ENCODE measurements around the gene AAMP. TPM values are rescaled to one million over a fixed set of nuclear protein-coding genes. Genes with fewer than 3 reads are reported as not detected.

The AAMP gene
- polyA plus RNA-seq, 1 donor from 2014 or later = 249 TPM

DNA sequence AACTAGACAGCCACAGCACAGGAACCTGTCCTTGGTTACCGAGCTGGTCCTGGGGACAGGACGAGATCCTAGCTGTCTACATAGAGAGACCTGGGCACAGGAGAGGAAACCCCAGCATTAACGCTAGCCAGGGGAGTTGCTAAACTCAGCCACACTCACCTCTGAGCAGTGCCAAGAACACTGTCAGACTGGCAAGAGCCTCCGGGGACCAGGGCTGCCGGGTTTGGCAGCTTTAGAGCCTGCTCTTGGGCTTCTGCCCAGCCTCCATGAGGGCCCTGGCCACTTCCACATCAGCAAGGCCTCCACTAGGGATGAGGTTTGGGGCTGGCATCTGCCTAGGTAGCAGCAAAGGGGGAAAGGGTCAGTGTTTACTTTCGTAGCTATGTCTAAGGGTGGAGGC lies 15.7 kb upstream of the AAMP start:
- Histone ChIP-seq H3K9me3 (ENCODE audit: low read length) (no peaks in the 10 kb centered on the region), H3K79me2 (replicated peaks; ENCODE audit: insufficient read depth, low read length) (no peaks in the 10 kb centered on the region), H3K4me2 (ENCODE audit: low read length) (no peak overlapping the region), H3K36me3 (ENCODE audit: insufficient read depth, low read length) (no peaks in the 10 kb centered on the region), H3K27me3 (ENCODE audit: insufficient read depth, low read depth, low read length) (no peaks in the 10 kb centered on the region), H3K9ac (ENCODE audit: low read length) (no peak overlapping the region), H3K9me2 (ENCODE audit: insufficient read depth, low read length) (no peaks in the 10 kb centered on the region), H3F3A (ENCODE audit: insufficient read depth, low read length, poor library complexity, severe bottlenecking) (no peaks in the 10 kb centered on the region), H3K4me3 (ENCODE audit: low read length) (no peak overlapping the region), H2AFZ (ENCODE audit: low read depth, low read length) (no peak overlapping the region), H4K20me1 (ENCODE audit: insufficient read depth) (no peaks in the 10 kb centered on the region), H3K27ac (ENCODE audit: low read length) (no peak overlapping the region)
- TF ChIP-seq, protein P1, sequence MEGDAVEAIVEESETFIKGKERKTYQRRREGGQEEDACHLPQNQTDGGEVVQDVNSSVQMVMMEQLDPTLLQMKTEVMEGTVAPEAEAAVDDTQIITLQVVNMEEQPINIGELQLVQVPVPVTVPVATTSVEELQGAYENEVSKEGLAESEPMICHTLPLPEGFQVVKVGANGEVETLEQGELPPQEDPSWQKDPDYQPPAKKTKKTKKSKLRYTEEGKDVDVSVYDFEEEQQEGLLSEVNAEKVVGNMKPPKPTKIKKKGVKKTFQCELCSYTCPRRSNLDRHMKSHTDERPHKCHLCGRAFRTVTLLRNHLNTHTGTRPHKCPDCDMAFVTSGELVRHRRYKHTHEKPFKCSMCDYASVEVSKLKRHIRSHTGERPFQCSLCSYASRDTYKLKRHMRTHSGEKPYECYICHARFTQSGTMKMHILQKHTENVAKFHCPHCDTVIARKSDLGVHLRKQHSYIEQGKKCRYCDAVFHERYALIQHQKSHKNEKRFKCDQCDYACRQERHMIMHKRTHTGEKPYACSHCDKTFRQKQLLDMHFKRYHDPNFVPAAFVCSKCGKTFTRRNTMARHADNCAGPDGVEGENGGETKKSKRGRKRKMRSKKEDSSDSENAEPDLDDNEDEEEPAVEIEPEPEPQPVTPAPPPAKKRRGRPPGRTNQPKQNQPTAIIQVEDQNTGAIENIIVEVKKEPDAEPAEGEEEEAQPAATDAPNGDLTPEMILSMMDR (IDR thresholded peaks at IDR 0.05; ENCODE audit: poor library complexity, severe bottlenecking) = no peak
- TF ChIP-seq TAF1 (IDR thresholded peaks at IDR 0.05; ENCODE audit: low read depth) (no peak), MXI1 (conservative IDR thresholded peaks at IDR 0.05; ENCODE audit: poor library complexity, severe bottlenecking) (no peak), EZH2 (IDR thresholded peaks at IDR 0.05; ENCODE audit: borderline replicate concordance, insufficient read depth, low read length, poor library complexity, severe bottlenecking) (no peak), POLR2AphosphoS5 (IDR thresholded peaks at IDR 0.05) (no peak)
- TF ChIP-seq, protein P2, sequence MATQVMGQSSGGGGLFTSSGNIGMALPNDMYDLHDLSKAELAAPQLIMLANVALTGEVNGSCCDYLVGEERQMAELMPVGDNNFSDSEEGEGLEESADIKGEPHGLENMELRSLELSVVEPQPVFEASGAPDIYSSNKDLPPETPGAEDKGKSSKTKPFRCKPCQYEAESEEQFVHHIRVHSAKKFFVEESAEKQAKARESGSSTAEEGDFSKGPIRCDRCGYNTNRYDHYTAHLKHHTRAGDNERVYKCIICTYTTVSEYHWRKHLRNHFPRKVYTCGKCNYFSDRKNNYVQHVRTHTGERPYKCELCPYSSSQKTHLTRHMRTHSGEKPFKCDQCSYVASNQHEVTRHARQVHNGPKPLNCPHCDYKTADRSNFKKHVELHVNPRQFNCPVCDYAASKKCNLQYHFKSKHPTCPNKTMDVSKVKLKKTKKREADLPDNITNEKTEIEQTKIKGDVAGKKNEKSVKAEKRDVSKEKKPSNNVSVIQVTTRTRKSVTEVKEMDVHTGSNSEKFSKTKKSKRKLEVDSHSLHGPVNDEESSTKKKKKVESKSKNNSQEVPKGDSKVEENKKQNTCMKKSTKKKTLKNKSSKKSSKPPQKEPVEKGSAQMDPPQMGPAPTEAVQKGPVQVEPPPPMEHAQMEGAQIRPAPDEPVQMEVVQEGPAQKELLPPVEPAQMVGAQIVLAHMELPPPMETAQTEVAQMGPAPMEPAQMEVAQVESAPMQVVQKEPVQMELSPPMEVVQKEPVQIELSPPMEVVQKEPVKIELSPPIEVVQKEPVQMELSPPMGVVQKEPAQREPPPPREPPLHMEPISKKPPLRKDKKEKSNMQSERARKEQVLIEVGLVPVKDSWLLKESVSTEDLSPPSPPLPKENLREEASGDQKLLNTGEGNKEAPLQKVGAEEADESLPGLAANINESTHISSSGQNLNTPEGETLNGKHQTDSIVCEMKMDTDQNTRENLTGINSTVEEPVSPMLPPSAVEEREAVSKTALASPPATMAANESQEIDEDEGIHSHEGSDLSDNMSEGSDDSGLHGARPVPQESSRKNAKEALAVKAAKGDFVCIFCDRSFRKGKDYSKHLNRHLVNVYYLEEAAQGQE (IDR thresholded peaks at IDR 0.05; ENCODE audit: borderline replicate concordance) = no peak

DNA sequence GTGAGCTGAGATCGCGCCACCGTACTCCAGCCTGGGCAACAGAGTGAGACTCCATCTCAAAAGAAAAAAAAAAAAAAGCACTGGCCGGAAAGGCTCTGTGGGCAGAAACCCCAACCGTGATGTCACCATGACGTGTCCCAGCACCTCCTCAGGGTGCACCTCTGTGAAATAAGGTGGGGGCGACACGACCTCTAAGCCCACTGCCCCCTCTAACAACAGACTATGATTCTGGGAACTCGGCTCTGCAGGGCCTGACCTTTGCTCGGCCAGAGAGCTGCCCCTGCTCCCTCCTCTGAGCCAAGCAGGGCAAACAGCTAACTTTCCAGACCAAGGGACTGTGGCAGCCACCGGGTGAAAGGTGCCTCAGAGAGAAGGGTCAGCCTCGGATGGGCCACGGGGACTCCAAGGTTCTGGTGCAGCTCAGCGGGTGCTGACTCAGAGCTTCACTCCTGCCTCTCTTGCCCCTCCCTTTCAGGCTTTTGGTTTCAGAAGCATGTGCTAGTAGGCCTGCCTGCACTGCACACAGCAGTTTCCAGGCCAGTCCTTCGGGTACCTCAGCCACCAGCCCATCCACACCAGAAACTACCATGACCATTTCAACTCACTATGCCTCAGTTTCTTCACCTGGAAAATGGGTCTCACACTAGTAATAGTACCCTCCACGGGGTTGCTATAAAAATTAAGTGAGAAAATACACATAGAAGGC lies 14.3 kb upstream of the AAMP start:
- Histone ChIP-seq H3K4me3 (ENCODE audit: low read length) (no peak overlapping the region), H3K27ac (ENCODE audit: low read length) (no peak overlapping the region), H3K9me2 (ENCODE audit: insufficient read depth, low read length) (no peaks in the 10 kb centered on the region), H3K9ac (ENCODE audit: low read length) (no peak overlapping the region), H2AFZ (ENCODE audit: low read depth, low read length) (no peak overlapping the region), H4K20me1 (ENCODE audit: insufficient read depth) (no peaks in the 10 kb centered on the region), H3K79me2 (replicated peaks; ENCODE audit: insufficient read depth, low read length) (no peaks in the 10 kb centered on the region), H3K4me2 (ENCODE audit: low read length) (no peak overlapping the region), H3K27me3 (ENCODE audit: insufficient read depth, low read depth, low read length) (no peaks in the 10 kb centered on the region), H3K9me3 (ENCODE audit: low read length) (no peaks in the 10 kb centered on the region), H3F3A (ENCODE audit: insufficient read depth, low read length, poor library complexity, severe bottlenecking) (no peaks in the 10 kb centered on the region), H3K36me3 (ENCODE audit: insufficient read depth, low read length) (no peaks in the 10 kb centered on the region)
- TF ChIP-seq EZH2 (IDR thresholded peaks at IDR 0.05; ENCODE audit: borderline replicate concordance, insufficient read depth, low read length, poor library complexity, severe bottlenecking) (no peak), SMC3 (conservative IDR thresholded peaks at IDR 0.05; ENCODE audit: poor library complexity) (no peak), MXI1 (conservative IDR thresholded peaks at IDR 0.05; ENCODE audit: poor library complexity, severe bottlenecking) (no peak), TAF1 (IDR thresholded peaks at IDR 0.05; ENCODE audit: low read depth) (no peak), POLR2AphosphoS5 (IDR thresholded peaks at IDR 0.05) (no peak), RAD21 (conservative IDR thresholded peaks at IDR 0.05) (no peak)
- TF ChIP-seq, protein P1 (IDR thresholded peaks at IDR 0.05; ENCODE audit: poor library complexity, severe bottlenecking) = no peak
